Measurements from ENCODE around the gene PLEKHB1.

DNA sequence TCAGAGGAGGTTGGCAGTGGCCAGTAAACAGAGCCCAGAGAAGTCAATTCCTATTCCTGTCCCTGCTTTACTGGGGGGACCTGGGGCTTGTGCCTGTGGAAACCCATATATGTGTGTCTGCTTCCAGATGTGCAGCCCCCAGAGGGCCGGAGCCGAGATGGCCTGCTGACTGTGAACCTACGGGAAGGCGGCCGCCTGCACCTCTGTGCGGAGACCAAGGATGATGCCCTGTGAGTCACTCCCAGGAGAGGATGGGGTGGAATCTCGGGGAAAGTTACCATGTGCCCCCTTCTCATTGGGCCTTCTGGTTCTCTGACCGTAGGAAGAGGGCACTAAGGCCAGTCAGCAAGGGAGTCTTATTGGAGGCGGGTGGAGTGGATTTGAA lies 5.3 kb downstream of the PLEKHB1 start:
- TF ChIP-seq, protein P1, sequence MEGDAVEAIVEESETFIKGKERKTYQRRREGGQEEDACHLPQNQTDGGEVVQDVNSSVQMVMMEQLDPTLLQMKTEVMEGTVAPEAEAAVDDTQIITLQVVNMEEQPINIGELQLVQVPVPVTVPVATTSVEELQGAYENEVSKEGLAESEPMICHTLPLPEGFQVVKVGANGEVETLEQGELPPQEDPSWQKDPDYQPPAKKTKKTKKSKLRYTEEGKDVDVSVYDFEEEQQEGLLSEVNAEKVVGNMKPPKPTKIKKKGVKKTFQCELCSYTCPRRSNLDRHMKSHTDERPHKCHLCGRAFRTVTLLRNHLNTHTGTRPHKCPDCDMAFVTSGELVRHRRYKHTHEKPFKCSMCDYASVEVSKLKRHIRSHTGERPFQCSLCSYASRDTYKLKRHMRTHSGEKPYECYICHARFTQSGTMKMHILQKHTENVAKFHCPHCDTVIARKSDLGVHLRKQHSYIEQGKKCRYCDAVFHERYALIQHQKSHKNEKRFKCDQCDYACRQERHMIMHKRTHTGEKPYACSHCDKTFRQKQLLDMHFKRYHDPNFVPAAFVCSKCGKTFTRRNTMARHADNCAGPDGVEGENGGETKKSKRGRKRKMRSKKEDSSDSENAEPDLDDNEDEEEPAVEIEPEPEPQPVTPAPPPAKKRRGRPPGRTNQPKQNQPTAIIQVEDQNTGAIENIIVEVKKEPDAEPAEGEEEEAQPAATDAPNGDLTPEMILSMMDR (IDR thresholded peaks at IDR 0.05), result no peak
- no peak for TF ChIP-seq POLR2A (IDR thresholded peaks at IDR 0.05)

Data from right lobe of liver (tissue), 4 donors.